Measurements from ENCODE around the gene GAS6.

The GAS6 gene

DNA sequence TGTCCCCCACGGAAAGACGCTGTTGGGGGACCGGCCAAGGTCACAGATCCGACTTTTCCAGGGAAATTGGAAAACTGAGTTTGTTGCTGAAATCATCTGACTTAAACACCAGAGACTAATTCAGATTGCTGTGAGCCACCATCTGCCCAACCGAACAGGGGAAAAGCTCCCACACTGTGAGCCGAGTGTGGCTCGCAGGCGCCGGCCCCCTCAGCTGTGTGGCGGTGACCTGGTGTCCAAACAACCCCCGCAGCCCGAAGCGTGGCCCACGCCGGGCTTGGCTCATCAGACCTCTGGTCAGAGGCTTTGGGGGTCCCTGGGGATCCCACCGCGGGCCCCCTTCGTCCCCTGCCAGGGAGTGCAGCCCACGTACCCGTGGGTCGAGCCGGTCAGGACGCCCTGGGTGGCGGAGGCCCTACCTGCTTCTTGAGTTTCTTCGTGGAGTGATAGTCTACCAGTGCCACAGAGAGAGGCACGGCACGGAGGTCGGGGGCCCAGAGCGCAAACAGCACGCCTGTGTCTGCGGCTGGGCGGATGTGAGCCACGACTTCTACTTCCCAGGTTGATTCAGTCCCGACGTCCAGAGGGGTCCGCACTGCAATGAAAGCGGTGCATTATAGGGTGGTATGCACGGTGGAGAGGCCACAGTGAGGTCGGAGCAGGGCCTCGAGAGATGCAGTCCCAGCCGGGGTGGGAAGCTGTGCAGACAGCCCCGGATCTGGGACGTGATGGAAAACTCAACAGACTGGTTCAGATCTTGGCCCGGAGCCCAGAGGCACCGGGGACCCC, 40.7 kb downstream of the GAS6 start:
- in situ Hi-C loops (cut with MboI; ENCODE audit: low pct_unique_long_range_greater_than_20kb, low sequenced_read_pairs, unreplicated experiment) = no loop called here
- TF ChIP-seq, protein P1, sequence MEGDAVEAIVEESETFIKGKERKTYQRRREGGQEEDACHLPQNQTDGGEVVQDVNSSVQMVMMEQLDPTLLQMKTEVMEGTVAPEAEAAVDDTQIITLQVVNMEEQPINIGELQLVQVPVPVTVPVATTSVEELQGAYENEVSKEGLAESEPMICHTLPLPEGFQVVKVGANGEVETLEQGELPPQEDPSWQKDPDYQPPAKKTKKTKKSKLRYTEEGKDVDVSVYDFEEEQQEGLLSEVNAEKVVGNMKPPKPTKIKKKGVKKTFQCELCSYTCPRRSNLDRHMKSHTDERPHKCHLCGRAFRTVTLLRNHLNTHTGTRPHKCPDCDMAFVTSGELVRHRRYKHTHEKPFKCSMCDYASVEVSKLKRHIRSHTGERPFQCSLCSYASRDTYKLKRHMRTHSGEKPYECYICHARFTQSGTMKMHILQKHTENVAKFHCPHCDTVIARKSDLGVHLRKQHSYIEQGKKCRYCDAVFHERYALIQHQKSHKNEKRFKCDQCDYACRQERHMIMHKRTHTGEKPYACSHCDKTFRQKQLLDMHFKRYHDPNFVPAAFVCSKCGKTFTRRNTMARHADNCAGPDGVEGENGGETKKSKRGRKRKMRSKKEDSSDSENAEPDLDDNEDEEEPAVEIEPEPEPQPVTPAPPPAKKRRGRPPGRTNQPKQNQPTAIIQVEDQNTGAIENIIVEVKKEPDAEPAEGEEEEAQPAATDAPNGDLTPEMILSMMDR (IDR thresholded peaks at IDR 0.05; ENCODE audit: extremely low read depth, insufficient read depth, missing control alignments) = no peak
- no peak for DNase-seq (ENCODE audit: low spot score)

DNA sequence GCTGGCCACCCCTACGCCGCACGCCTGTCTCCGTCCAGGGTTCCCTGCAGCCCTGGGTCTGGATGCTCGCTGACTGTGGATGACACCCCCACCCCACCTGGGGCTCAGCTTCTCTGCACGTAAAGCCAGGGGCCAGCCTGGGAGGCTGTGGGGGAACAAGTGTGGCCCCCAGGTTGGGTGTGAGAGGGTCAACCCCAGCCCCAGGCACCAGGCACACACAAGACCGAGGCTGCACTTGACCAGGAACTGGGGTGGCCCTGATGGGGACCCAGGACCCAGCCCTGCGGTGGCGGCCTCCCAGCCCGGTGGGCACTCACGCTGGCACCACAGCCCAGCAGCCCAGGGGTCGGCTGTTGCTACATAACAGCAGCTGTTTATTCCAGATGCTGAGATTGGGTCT, 41.6 kb downstream of the GAS6 start:
- DNase-seq (ENCODE audit: low spot score) = no peak
- TF ChIP-seq, protein P1 (IDR thresholded peaks at IDR 0.05; ENCODE audit: extremely low read depth, insufficient read depth, missing control alignments) = no peak
- in situ Hi-C loops (cut with MboI; ENCODE audit: low pct_unique_long_range_greater_than_20kb, low sequenced_read_pairs, unreplicated experiment) = no loop called here

DNA sequence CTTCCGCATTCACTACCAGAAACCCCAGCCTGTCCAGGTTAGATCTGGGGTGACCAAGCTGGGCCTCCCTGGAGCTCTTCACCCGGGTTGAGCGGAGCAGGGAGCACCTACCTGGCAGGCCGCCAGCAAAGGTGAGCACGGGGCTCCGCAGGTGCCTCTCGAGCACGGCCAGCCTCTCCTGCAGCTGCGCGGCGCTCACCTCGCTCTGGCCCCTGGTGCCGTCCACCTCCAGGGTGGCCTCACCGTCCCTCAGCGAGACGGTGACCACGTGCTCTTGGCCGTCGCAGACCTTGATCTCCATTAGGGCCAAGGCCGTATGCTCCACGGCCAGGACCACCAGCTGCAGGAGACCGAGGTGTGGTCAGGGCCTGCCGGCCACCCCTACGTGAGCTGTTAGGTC, 42.0 kb downstream of the GAS6 start:
- in situ Hi-C loops (cut with MboI; ENCODE audit: low pct_unique_long_range_greater_than_20kb, low sequenced_read_pairs, unreplicated experiment) = no loop called here
- no peak for DNase-seq (ENCODE audit: low spot score)
- TF ChIP-seq, protein P1 (IDR thresholded peaks at IDR 0.05; ENCODE audit: extremely low read depth, insufficient read depth, missing control alignments) = no peak

DNA sequence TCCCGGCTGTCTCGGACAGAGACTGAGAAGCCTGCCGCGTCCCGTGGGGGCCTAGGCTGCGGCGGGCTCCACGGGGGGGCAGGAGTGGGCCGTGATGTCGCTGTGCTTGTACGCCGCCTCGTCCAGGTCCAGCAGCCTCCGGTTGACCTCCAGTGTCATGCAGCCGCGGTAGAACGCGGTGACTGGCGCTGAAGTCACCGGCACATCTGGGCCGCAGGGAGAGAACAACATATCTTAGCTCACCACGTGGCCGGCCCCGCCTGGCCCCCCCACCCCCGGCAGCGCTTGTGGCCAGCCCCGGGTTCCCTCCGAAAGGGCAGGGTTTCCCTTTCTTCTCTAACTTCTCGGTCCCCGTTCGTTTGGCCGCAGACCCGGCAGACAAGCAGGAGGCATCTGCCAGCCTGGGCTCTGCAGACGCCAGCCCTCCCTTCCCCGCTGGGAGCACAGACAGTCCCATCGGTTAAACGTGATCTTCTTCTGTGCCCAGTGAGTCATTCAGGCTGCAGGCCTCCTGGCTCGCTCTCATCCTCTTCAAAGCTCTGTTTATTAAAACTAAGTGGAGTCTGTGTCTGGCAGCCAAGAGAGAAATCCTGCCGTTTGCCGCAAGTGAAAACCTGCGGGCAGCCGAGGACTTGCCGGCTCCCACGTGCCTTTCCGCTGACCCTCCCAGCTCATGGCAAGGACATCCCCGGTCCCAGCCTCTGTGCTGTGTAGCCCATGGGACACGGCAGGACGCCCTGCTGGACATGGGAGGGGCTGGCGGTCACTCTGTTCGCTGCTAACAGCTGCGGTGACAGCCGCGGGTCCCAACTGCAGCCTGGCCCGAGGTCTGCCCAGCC, 42.8 kb downstream of the GAS6 start:
- TF ChIP-seq, protein P1 (IDR thresholded peaks at IDR 0.05; ENCODE audit: extremely low read depth, insufficient read depth, missing control alignments) = no peak
- DNase-seq (ENCODE audit: low spot score) = no peak
- in situ Hi-C loops (cut with MboI; ENCODE audit: low pct_unique_long_range_greater_than_20kb, low sequenced_read_pairs, unreplicated experiment) = no loop called here

DNA sequence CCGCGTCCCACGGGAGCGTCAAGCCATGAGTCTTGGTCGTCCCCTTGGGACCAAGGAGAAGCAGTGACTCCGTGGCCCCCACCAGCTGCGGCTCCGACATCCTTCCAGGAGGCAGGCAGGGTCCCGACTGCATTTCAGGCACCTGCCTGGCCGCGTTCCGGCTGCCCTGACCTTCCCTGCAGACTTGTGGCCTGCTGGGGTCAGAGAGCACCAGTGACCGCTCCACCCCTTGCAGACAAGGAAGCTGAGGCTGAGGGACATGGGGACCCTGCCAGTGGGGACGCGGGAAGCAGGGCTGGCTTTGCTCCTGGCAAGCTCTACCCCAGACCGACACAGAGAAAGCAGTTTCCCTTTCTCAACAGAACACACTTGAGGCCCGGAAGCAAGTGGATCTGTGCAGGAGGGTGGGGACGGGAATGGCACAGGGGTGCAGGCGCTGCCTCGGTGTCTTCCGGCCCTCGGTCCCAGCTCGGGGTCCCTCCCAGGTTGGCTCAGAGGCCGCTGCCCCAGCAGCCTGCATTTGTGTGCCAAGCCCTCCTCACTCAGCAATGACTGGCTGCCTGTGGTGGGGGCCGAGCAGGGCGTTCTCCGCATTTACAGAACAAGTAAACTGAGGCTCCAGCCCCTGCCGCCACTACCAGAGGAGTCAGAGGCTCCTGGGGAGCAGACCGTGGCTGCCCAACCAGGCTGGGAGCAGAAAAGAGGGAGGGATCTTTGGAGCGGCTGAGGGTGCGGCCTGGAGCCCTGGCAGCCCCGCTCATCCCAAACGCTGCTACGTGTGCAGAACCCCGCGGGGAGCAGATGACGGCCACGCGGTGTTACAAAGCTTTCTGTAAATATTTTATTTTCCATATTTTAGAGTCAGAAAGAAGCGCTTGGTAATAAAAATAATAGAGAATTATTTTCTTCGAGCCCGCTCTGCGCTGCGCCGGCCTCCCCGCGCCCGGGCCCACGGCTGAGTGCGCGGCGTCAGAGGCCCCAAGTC, 43.9 kb downstream of the GAS6 start:
- in situ Hi-C loops (cut with MboI; ENCODE audit: low pct_unique_long_range_greater_than_20kb, low sequenced_read_pairs, unreplicated experiment) = no loop called here
- TF ChIP-seq, protein P1 (IDR thresholded peaks at IDR 0.05; ENCODE audit: extremely low read depth, insufficient read depth, missing control alignments) = no peak
- DNase-seq (ENCODE audit: low spot score) = no peak

DNA sequence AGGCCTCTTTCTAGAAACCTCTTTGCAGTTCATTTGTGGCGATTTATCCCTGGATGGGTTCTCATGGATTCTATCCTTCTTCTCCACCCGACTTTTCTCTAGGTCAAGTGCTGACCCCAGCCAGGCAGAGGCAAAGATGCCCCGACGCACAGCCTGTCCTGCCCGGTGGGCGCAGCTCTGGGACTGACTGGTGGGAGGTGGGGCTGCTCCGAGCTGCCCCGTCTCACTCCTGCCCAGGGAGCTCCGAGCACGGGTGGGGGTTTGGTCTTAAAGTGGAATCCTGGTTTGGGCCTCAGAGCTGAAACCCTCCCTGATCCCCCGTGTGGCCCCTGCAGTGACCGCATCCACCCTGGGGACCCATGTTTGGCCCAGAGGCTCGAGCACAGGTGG, 44.5 kb downstream of the GAS6 start:
- in situ Hi-C loops (cut with MboI; ENCODE audit: low pct_unique_long_range_greater_than_20kb, low sequenced_read_pairs, unreplicated experiment) = no loop called here
- TF ChIP-seq, protein P1 (IDR thresholded peaks at IDR 0.05; ENCODE audit: extremely low read depth, insufficient read depth, missing control alignments) = no peak
- DNase-seq (ENCODE audit: low spot score) = no peak

All from GM13977 (cell line).